Smooth muscle cell (in vitro differentiated cells): Measurements from ENCODE around the gene VEGFA. TPM values are rescaled to one million over a fixed set of nuclear protein-coding genes. Genes with fewer than 3 reads are reported as not detected.

Source experiments
- DNase-seq: peaks from one replicate; lab custom pipeline; 2025; ENCODE audit not compliant: unreplicated experiment; lab: John Stamatoyannopoulos, UW
- H2AFZ ChIP-seq: fragments of 200-600 bp; sonication (generic); 2 replicates; pipeline ENCODE4 v1.6.0; 2016; ENCODE audit warnings: antibody characterized with exemption, low read depth, mild to moderate bottlenecking
- H3F3A ChIP-seq: fragments of 200-600 bp; sonication (generic); 2 replicates; pipeline ENCODE4 v1.6.0; 2017; ENCODE audit warnings: antibody characterized with exemption, low read depth
- H3K27ac ChIP-seq: fragments of 200-600 bp; sonication (generic); 2 replicates; pipeline ENCODE4 v1.5.1; 2016; ENCODE audit warnings: low read depth, mild to moderate bottlenecking
- H3K27me3 ChIP-seq: fragments of 200-600 bp; sonication (generic); 2 replicates; pipeline ENCODE4 v1.6.1; 2016; ENCODE audit warnings: low read depth, mild to moderate bottlenecking
- H3K36me3 ChIP-seq: fragments of 200-600 bp; sonication (generic); 2 replicates; pipeline ENCODE4 v1.5.1; 2016; ENCODE audit warnings: low read depth
- H3K4me1 ChIP-seq: fragments of 200-600 bp; sonication (generic); 2 replicates; pipeline ENCODE4 v1.5.1; 2016; ENCODE audit warnings: low read depth
- H3K4me2 ChIP-seq: fragments of 200-600 bp; sonication (generic); 2 replicates; pipeline ENCODE4 v1.6.0; 2016; ENCODE audit warnings: mild to moderate bottlenecking
- H3K4me3 ChIP-seq: fragments of 200-600 bp; sonication (generic); 2 replicates; pipeline ENCODE4 v1.5.1; 2016; ENCODE audit warnings: mild to moderate bottlenecking
- H3K79me2 ChIP-seq: fragments of 200-600 bp; sonication (generic); 2 replicates; pipeline ENCODE4 v1.6.0; 2016; ENCODE audit warnings: low read depth, mild to moderate bottlenecking
- H3K9ac ChIP-seq: fragments of 200-600 bp; sonication (generic); 2 replicates; pipeline ENCODE4 v1.6.0; 2016; ENCODE audit warnings: low read depth
- H3K9me3 ChIP-seq: fragments of 200-600 bp; sonication (generic); replicated peaks from 2 replicates; pipeline ENCODE4 v1.5.1; 2016; ENCODE audit warnings: low read depth
- H4K20me1 ChIP-seq: fragments of 200-600 bp; sonication (generic); 2 replicates; pipeline ENCODE4 v1.6.0; 2016; ENCODE audit warnings: low read depth
- CTCF ChIP-seq: fragments of 200-600 bp; sonication (generic); IDR thresholded peaks from 2 replicates; pipeline ENCODE4 v1.5.1; 2017; ENCODE audit warnings: borderline replicate concordance, mild to moderate bottlenecking, antibody characterized with exemption; ENCODE audit not compliant: insufficient read depth, poor library complexity, severe bottlenecking
- WGBS: methylation state at CpG from one replicate; pipeline ENCODE4 v1.1.7; 2016; ENCODE audit warnings: low lambda C conversion rate; 5-methylcytosine and 5-hydroxymethylcytosine counted together
- polyA plus RNA-seq: library from polyadenylated mRNA; unstranded; fragments of >200 nt; fragmentation: Nextera tagmentation; extraction: Ambion mirVana; gene quantifications from 2 replicates; pipeline ENCODE4 v1.2.1, GENCODE V29; 2016
- total RNA-seq: library from RNA; depleted of rRNA; stranded (reverse); fragments of >200 nt; gene quantifications from 2 replicates; pipeline ENCODE4 v1.2.3, GENCODE V29; 2014

VEGFA gene
- total and polyA plus RNA-seq, 2 experiments from 2014 or later = 116 to 136 TPM

- Histone ChIP-seq H3K4me3 (no peak overlapping the region), H3K4me1 (peaks cover 5% of the 10 kb centered on the region), H3K79me2 (no peaks in the 10 kb centered on the region), H3K36me3 (no peaks in the 10 kb centered on the region), H4K20me1 (no peaks in the 10 kb centered on the region), H3F3A (no peaks in the 10 kb centered on the region), H3K4me2 (no peak overlapping the region), H2AFZ (no peak overlapping the region), H3K27me3 (no peaks in the 10 kb centered on the region), H3K9ac (no peak overlapping the region), H3K9me3 (no peaks in the 10 kb centered on the region), H3K27ac (no peak overlapping the region)
- TF ChIP-seq CTCF = peak; percentile 60
- 60% methylated on average over 9 of the region's 9 CpGs for WGBS
- DNase-seq = no peak
Observed at GRCh38 chr6:43723737-43724295, 46.2 kb upstream of the VEGFA start.

GRCh38 chr6:43724354-43724753, 45.7 kb upstream of the VEGFA start:
- Histone ChIP-seq H3K9ac (no peak overlapping the region), H3F3A (no peaks in the 10 kb centered on the region), H4K20me1 (no peaks in the 10 kb centered on the region), H3K27me3 (no peaks in the 10 kb centered on the region), H3K27ac (no peak overlapping the region), H3K4me3 (no peak overlapping the region), H2AFZ (no peak overlapping the region), H3K9me3 (no peaks in the 10 kb centered on the region), H3K36me3 (no peaks in the 10 kb centered on the region), H3K79me2 (no peaks in the 10 kb centered on the region), H3K4me2 (no peak overlapping the region), H3K4me1 (peaks cover 5% of the 10 kb centered on the region)
- no peak for TF ChIP-seq CTCF
- DNase-seq = no peak
- 71% methylated on average over 2 of the region's 2 CpGs for WGBS

DNA sequence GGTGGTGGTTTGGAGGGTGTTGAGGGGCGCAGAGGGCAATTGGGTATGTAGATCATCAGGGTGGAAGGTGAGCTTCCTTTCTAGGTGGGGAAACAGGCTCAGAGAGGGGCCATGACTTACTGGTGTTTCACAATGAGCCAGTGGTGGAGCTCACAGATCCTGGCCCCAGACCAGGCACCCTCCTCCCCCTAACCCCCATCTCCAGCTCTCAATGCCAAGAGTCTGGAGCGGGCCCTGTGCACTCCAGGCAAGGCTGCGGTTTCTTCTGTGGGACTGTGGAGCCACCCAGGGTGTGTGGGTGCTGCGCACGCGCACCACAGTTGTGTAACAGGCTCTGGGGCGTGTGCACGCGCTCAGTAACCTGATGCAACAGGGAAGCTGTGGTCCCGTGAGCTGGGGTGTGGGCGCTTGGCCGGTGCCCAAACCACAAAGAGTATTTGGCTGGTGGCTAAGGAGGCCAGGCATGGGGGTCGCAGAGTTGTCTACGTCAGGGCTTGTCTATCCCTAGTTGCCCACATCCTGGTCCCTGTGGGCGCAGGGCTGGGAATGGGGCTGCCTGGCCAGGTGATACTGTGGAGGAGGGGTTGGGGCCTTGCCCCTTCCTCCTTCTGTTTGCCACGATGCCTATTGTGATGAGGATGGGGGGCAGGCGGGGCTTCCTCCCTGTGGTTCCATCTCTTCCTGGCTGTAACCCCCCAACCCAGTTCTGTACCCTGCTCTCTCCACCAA, 44.9 kb upstream of the VEGFA start:
- H3K9ac ChIP-seq = peak overlapping the region; percentile 7
- no peak for TF ChIP-seq CTCF
- H3K27me3 ChIP-seq = no peaks in the 10 kb centered on the region
- H3K79me2 ChIP-seq = no peaks in the 10 kb centered on the region
- no peak overlapping the region for H3K4me3 ChIP-seq
- 48% methylated on average over 17 of the region's 17 CpGs for WGBS
- no peaks in the 10 kb centered on the region for H3K9me3 ChIP-seq
- peak; percentile 48 for DNase-seq
- H4K20me1 ChIP-seq = no peaks in the 10 kb centered on the region
- H3K36me3 ChIP-seq = no peaks in the 10 kb centered on the region
- peaks cover 5% of the 10 kb centered on the region for H3K4me1 ChIP-seq
- no peak overlapping the region for H3K27ac ChIP-seq
- H3F3A ChIP-seq = no peaks in the 10 kb centered on the region
- peak overlapping the region; percentile 33 for H3K4me2 ChIP-seq
- no peak overlapping the region for H2AFZ ChIP-seq
